PC-9 (cell line): Measurements from ENCODE around the gene TMSB15C. TPM values are rescaled to one million over a fixed set of nuclear protein-coding genes. Genes with fewer than 3 reads are reported as not detected.
"Not testable (repeated sequence)": the region's sequence is repeated elsewhere in the genome, so short reads cannot be mapped to it uniquely, and the experiment has no call there.

Experiments used
- Bru-seq: library from RNA; stranded (reverse); fragments of 400-500 nt; gene quantifications from one replicate; lab custom pipeline; 2021; lab: Mats Ljungman, UMichigan
- BruChase-seq, 2 experiments: library from RNA; stranded (reverse); fragments of 400-500 nt; gene quantifications; one replicate each; lab custom pipeline; 2021; lab: Mats Ljungman, UMichigan
- BruUV-seq: library from RNA; stranded (reverse); fragments of 400-500 nt; replicated peaks from 2 replicates; lab custom pipeline; 2021; lab: Mats Ljungman, UMichigan
- CTCF ChIA-PET: fragments of 300-600 bp; sonication (Branson Sonifier 250); formaldehyde crosslinking; loops from one replicate; lab custom pipeline; 2022; ENCODE audit warnings: antibody characterized with exemption; lab: Charles Lee
- POLR2A ChIA-PET: fragments of 300-600 bp; sonication (Branson Sonifier 250); formaldehyde crosslinking; loops from one replicate; lab custom pipeline; 2022; ENCODE audit warnings: antibody characterized with exemption; ENCODE audit not compliant: unreplicated experiment; lab: Charles Lee
- DNase-seq, 2 experiments: peaks; one replicate each; pipeline versions ENCODE4 v3.0.0 to v3.0.0-alpha.2; 2015 to 2022; ENCODE audit warnings: mixed read lengths in 1 of 2
- H2AFZ ChIP-seq: fragments of 200-600 bp; sonication (generic); 2 replicates; pipeline ENCODE4 v1.8.1; 2017; ENCODE audit warnings: antibody characterized with exemption
- H3F3A ChIP-seq: fragments of 200-600 bp; sonication (generic); 2 replicates; pipeline ENCODE4 v1.8.1; 2017; ENCODE audit warnings: antibody characterized with exemption, mild to moderate bottlenecking, low read depth; ENCODE audit not compliant: insufficient read depth
- H3K27ac ChIP-seq: fragments of 200-600 bp; sonication (generic); 2 replicates; pipeline ENCODE4 v1.6.1; 2016; ENCODE audit warnings: mixed run types
- H3K27me3 ChIP-seq: fragments of 200-600 bp; sonication (generic); 2 replicates; pipeline ENCODE4 v1.6.1; 2016; ENCODE audit warnings: low read depth, mixed run types; ENCODE audit not compliant: insufficient read depth
- H3K36me3 ChIP-seq: fragments of 200-600 bp; sonication (generic); 2 replicates; pipeline ENCODE4 v1.6.1; 2016; ENCODE audit warnings: low read depth, mixed run types
- H3K4me1 ChIP-seq: fragments of 200-600 bp; sonication (generic); replicated peaks from 2 replicates; pipeline ENCODE4 v1.6.1; 2016; ENCODE audit warnings: mixed run types; ENCODE audit not compliant: insufficient read depth
- H3K4me2 ChIP-seq: fragments of 200-600 bp; sonication (generic); 2 replicates; pipeline ENCODE4 v1.6.1; 2017; ENCODE audit warnings: mixed run types
- H3K4me3 ChIP-seq: fragments of 200-600 bp; sonication (generic); 2 replicates; pipeline ENCODE4 v1.6.1; 2016; ENCODE audit warnings: mixed run types
- H3K79me2 ChIP-seq: fragments of 200-600 bp; sonication (generic); 2 replicates; pipeline ENCODE4 v1.6.1; 2017; ENCODE audit warnings: low read depth, mixed run types
- H3K9me2 ChIP-seq: fragments of 200-600 bp; sonication (generic); 2 replicates; pipeline ENCODE4 v1.8.1; 2017; ENCODE audit warnings: mild to moderate bottlenecking; ENCODE audit not compliant: insufficient read depth
- H3K9me3 ChIP-seq: fragments of 200-600 bp; sonication (generic); 2 replicates; pipeline ENCODE4 v1.8.1; 2016; ENCODE audit warnings: low read depth; ENCODE audit not compliant: insufficient read depth
- H4K20me1 ChIP-seq: fragments of 200-600 bp; sonication (generic); 2 replicates; pipeline ENCODE4 v1.8.1; 2017; ENCODE audit not compliant: insufficient read depth
- CTCF ChIP-seq: fragments of 200-600 bp; sonication (generic); conservative IDR thresholded peaks from 2 replicates; pipeline ENCODE4 v1.6.1; 2017; ENCODE audit warnings: mixed run types, antibody characterized with exemption, mild to moderate bottlenecking, moderate library complexity
- EZH2 ChIP-seq: fragments of 200-600 bp; sonication (generic); IDR thresholded peaks from 2 replicates; pipeline ENCODE4 v1.8.0; 2017; ENCODE audit warnings: antibody characterized with exemption, low read depth
- intact Hi-C: fragments of 100-400 bp; cut with micrococcal nuclease; formaldehyde crosslinking; loops from one replicate; pipeline ENCODE4 v1.10.0; 2022; ENCODE audit not compliant: unreplicated experiment
- long read RNA-seq: library from polyadenylated mRNA; stranded (forward); transcript quantifications from one replicate; pipeline ENCODE4 v2.0.0, GENCODE V29; 2022
- total RNA-seq: library from RNA; stranded (reverse); gene quantifications from 2 replicates; pipeline ENCODE4 v1.2.3, GENCODE V29; 2021

The TMSB15C gene
- total RNA-seq (not detected in 2 replicates), Bru-seq, nascent RNA (not detected), BruChase-seq, experiment 1, labeled RNA remaining after a 2-hour chase (not detected), BruChase-seq, experiment 2, labeled RNA remaining after a 6-hour chase (not detected)
- long read RNA-seq = 0 reads

- H3F3A ChIP-seq, H3K4me2 ChIP-seq, H2AFZ ChIP-seq, POLR2A ChIA-PET, H4K20me1 ChIP-seq, intact Hi-C loops, H3K27me3 ChIP-seq, H3K9me3 ChIP-seq, H3K79me2 ChIP-seq, CTCF ChIA-PET, H3K36me3 ChIP-seq, DNase-seq, H3K27ac ChIP-seq, H3K9me2 ChIP-seq, BruUV-seq, H3K4me1 ChIP-seq, H3K4me3 ChIP-seq: not testable (repeated sequence)
Observed at GRCh38 chrX:104075778-104076445, at the start of gene TMSB15C. Gene TMSB15C, minus strand, starts transcription at chrX:104076236.

GRCh38 chrX:104122829-104123228, 46.8 kb upstream of the TMSB15C start:
- intact Hi-C loops = no loop called here
- Histone ChIP-seq H3K4me3 (no peak overlapping the region), H3F3A (no peaks in the 10 kb centered on the region), H3K9me3 (no peaks in the 10 kb centered on the region), H4K20me1 (no peaks in the 10 kb centered on the region), H3K36me3 (no peaks in the 10 kb centered on the region), H3K79me2 (no peaks in the 10 kb centered on the region), H3K27me3 (no peaks in the 10 kb centered on the region), H3K4me2 (no peak overlapping the region), H3K4me1 (no peaks in the 10 kb centered on the region), H3K27ac (no peak overlapping the region), H2AFZ (no peak overlapping the region), H3K9me2 (no peaks in the 10 kb centered on the region)
- TF ChIP-seq CTCF (no peak), EZH2 (no peak)
- no peak for DNase-seq
- CTCF ChIA-PET = no interaction called here
- POLR2A ChIA-PET = interaction anchor here (0.8 kb wide), 1 partner anchor 34 kb away, joined by 17 read pairs; the partner anchor contains the start of gene SLC25A53
- no TSS peak for BruUV-seq

GRCh38 chrX:104118765-104119164, 42.7 kb upstream of the TMSB15C start:
- no peaks in the 10 kb centered on the region for H3K9me3 ChIP-seq
- no peaks in the 10 kb centered on the region for H3K36me3 ChIP-seq
- no peaks in the 10 kb centered on the region for H4K20me1 ChIP-seq
- H3K27ac ChIP-seq = no peak overlapping the region
- TF ChIP-seq EZH2 (no peak), CTCF (no peak)
- H3K27me3 ChIP-seq = peaks cover 10% of the 10 kb centered on the region; the same call in 1 of the 2 replicates
- intact Hi-C loops = no loop called here
- no peaks in the 10 kb centered on the region for H3K9me2 ChIP-seq
- H2AFZ ChIP-seq = no peak overlapping the region
- no peaks in the 10 kb centered on the region for H3F3A ChIP-seq
- BruUV-seq = no TSS peak
- H3K79me2 ChIP-seq = no peaks in the 10 kb centered on the region
- POLR2A ChIA-PET = no interaction called here
- H3K4me2 ChIP-seq = no peak overlapping the region
- CTCF ChIA-PET = no interaction called here
- H3K4me3 ChIP-seq = no peak overlapping the region
- DNase-seq = no peak
- H3K4me1 ChIP-seq = no peaks in the 10 kb centered on the region
